ENCODE measurements around the gene MGLL.

The MGLL gene

DNA sequence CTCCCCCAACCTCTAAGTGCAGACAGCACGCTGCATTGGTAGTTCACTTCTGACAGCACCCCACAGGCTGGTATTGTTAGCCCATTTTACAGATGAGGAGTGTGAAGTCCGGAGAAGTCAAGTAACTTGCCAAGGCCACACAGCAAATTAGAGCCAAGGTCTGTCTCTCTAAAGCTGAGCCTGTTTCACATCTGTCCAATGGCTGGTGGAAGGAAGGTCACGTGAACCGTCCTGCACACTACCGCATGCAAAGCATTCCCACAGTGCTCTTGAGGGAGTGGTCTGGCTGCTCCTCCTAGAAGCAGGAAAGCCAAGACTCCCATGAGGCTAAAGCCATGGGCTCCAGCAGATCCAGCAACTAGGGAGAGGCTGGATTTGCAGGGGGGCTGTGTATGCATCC is 50.0 kb downstream of the MGLL start:
- no peak for DNase-seq

DNA sequence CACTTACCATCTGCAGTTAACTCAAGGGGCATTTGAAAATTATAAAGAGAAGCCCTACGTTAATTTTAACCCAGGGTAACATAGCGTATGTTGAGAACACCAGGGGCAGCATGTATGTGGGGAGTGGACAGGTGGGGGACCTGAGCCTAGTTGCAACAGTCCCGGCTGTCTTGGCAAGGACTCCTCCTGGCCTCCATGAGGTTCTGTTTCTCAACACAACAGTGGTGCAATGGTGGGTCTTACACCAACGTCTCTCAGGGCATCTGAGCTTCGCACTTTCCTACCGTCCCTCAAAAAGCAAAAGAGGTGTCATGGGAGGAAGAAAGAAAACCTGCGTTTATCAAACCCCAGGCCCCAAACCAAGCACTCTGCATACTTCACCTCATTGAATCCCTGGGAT is 50.6 kb downstream of the MGLL start:
- no peak for DNase-seq

GRCh38 chr3:127770671-127771355 is 51.5 kb downstream of the MGLL start:
- DNase-seq, result no peak

GRCh38 chr3:127769284-127770081 is 52.8 kb downstream of the MGLL start:
- no peak for DNase-seq

GRCh38 chr3:127768346-127769008 is 53.8 kb downstream of the MGLL start:
- DNase-seq, result no peak

- no peak for DNase-seq
These were observed 55.2 kb downstream of the MGLL start for GRCh38 chr3:127767126-127767525.

- DNase-seq, result no peak
These were observed 56.6 kb downstream of the MGLL start for GRCh38 chr3:127765735-127766134.

DNA sequence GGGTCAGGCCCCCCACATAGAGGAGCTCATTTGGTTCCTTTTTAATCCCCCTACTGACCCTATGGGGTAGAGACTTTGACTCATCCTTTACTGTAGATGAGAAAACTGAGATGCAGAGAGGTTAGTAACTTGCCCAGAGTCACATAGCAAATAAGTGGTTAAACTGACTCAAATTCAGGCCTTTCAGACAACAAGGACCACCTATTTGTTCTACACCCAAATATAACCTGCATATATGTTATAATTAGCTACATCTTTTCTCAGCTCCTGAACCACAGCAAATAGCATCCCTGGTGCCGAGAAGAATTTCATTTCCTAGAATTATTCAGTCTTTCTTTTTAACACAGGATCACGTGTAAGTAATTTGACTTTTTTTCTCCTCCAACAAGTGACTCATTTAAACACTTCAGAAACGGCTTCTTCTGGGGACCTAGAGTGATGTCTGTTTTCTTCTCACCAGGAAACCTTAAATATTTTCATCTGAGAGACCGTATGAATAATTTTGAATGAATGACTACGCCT is 57.4 kb downstream of the MGLL start:
- no peak for DNase-seq

DNA sequence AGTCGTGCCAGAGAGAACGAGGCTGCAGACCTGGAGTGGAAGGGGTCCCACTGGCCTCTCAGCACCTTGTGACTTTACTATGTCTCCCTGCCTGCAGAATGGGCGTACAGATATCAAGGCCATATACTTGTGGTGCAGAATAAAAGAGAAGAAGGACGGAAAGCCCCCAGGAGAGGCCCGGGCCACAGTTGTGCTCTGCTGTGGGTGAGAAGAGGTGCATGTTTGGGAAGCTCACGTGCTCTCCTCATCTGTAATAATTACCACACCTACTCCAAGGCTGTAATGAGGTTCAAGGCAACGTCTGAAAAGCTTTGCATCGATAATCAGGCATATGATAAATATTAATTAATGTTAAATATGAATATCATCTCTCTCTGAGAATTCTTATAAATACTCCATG is 58.0 kb downstream of the MGLL start:
- DNase-seq, result no peak

GRCh38 chr3:127763816-127764215 is 58.5 kb downstream of the MGLL start:
- no peak for DNase-seq

- no peak for DNase-seq
These were observed 59.0 kb downstream of the MGLL start for GRCh38 chr3:127763337-127763736.

- no peak for DNase-seq
These were observed 59.6 kb downstream of the MGLL start for GRCh38 chr3:127762787-127763105.

GRCh38 chr3:127762077-127762786 is 60.1 kb downstream of the MGLL start:
- no peak for DNase-seq

DNA sequence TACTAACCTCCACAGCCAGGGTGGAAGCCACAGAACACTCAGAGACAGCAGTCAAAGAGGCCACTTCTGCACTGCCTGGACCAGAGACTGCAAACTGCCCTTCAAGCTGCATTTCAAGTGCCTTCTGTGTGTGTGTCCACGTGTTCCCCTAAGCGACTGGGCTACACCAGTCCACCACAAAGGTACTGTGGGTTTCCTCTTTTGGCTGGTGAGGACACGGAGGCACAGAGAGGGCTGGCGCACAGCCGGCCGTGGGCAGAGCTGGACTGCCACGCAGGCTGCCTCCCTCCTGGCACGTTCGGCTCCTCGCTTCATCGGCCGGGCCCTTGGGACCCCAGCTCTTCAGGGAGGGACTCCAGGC is 60.9 kb downstream of the MGLL start:
- DNase-seq, result no peak

GRCh38 chr3:127760791-127761440 is 61.4 kb downstream of the MGLL start:
- DNase-seq, result no peak

DNA sequence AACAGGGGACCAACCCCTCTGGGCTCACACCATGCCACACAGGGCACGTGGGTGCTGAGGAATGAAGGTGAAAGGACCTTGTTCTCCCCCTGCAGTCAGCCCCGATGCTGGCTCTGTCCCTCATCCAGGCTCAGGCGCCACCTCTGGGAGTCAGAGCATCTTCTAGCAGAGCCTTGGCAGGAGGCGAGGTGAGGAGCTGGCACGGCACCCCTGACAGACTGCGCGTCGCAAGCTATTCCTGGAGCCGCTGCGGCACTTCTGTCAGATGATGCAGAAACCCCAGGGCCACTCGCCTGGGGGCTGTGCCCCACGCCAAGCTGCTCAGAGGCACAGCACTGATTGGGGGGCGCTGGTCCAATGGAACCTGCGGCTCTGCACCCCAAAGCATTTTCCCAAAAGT is 62.0 kb downstream of the MGLL start:
- DNase-seq, result no peak

DNA sequence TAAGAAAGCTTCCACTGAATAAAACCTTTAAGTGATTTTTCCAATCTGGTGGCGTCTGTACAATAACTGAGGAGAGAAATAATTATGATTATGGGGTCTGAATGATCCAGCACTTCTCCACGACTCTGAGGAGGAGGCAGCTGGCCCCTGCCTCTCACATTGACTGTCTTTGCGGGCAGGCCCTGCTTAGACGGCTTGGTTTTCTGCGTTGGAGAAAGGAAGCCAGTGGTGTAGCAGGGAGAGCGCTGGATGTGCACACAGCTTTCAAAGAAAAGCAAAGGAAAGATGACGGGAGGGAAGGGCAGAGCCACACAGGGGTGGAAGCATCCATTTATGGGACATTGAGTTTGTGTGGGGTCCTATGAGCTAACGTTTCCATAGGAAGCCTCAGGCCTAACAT is 62.5 kb downstream of the MGLL start:
- DNase-seq, result no peak

DNA sequence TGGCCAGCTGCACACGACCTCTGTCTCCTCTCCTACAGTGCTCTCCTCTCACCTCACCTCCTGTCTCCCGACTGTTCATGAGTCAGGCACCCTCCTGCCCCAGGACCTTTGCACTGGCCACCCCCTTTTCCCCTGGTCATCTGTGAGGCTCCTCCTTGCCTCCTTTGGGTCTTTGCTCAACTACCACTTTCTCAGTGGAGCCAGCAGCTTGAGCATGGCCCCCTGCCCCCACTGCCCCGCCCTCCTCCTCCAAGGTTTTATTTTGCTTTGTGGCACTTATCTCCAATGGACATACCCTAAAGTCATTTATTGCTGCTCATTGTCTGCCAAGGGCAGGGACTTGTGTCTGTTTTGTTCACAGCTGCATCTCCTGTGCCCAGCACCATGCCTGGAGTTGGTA is 64.3 kb downstream of the MGLL start:
- DNase-seq, result no peak

GRCh38 chr3:127755305-127755681 is 67.0 kb downstream of the MGLL start:
- no peak for DNase-seq

- no peak for DNase-seq
These were observed 67.7 kb downstream of the MGLL start for GRCh38 chr3:127754411-127755304.

DNA sequence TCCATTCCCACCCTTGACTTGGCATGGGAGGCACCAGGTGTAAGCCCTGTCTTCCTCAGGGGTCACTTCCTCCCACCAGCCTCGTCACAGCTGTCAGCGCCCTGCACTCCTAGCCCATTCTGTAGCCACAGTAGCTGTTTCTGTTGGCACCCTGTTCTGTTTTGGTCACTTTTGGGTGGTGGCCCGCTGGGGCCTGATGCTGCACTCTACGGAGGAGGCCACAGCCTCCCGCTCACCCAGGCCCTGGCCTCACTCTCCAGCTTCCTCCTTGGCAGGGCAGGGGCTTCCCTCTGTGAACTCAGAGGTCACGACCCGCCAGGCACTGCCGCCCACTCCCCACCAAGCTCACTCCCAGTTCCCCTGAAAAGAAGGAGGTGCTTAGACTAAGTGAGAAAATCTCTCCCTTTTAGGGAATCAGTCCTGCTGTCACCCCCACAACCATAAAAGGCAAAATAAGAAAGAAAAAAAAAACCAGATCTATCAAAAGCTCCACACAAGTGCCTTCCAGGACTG is 68.4 kb downstream of the MGLL start:
- no peak for DNase-seq

DNA sequence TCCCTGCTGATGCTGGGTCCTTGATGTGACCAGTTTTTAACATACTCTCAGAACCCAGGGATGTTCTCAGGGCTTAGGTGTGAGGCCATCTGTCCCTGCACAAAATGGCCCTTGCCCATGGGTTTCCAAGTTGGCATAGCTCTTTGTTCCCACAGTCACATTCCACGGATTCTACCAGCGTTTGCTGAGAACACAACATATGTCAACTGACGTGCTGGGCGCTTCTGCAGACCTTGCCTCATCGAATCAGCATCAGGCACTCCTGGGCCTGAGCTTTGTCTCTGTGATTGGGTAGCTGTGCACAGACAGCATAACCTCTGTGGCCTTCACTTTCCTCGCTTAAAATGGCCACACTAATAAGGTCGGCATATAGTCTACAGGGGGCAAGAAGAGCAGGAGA is 69.0 kb downstream of the MGLL start:
- DNase-seq, result no peak

Data from activated T-cell treated with anti-CD3 and anti-CD28 coated beads, Interleukin-2, amount 50 U/mL, for 1 hour (primary cell).